Activated CD4-positive, alpha-beta T cell treated with anti-CD3 and anti-CD28 coated beads, Interleukin-2, amount 50 U/mL, for 48 hours (primary cell): ENCODE data around the gene DUOX1.

Experiments used
- DNase-seq, 2 experiments: peaks; one replicate each; pipeline ENCODE4 v3.0.0-alpha.2; 2020

DUOX1 gene

DNA sequence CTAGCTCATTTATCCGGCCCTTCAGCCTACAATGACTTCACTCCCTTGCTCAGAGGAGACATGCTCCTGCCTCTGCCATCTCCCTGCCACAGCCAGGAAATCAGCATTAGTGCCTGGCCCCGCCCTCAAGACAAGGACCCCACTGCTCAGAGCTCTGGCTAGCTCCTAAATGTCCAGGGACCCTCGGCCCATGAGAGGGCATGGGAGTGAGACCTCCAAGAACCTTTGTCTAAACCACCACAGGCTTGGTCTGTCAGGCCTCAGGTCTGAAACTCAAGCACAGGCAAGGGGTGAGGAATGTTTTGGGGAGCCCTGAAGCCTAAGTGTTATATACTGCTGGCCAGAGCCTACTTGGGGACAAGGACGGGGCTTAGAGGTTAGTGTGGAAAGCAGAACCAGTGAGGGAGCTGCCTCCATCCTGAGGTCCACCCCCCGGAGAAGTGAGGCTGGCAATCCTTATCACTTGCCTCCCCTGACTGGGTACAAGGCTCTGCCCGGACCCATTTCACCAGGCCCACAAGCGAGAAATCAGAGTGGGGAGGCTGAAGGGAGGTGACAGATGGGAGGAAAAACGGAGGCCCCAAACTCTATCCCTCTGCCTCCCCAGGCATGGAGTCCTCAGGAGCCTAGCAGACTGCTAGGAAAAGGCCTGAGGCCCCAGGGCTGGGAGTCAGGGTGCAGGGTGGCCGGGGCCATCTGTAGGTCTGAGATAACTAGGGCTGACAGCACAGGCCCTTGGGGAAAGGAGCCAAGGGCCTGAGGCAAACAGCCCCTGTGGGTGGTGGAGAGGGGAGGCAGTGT lies 39.2 kb downstream of the DUOX1 start:
- no peak for DNase-seq

DNA sequence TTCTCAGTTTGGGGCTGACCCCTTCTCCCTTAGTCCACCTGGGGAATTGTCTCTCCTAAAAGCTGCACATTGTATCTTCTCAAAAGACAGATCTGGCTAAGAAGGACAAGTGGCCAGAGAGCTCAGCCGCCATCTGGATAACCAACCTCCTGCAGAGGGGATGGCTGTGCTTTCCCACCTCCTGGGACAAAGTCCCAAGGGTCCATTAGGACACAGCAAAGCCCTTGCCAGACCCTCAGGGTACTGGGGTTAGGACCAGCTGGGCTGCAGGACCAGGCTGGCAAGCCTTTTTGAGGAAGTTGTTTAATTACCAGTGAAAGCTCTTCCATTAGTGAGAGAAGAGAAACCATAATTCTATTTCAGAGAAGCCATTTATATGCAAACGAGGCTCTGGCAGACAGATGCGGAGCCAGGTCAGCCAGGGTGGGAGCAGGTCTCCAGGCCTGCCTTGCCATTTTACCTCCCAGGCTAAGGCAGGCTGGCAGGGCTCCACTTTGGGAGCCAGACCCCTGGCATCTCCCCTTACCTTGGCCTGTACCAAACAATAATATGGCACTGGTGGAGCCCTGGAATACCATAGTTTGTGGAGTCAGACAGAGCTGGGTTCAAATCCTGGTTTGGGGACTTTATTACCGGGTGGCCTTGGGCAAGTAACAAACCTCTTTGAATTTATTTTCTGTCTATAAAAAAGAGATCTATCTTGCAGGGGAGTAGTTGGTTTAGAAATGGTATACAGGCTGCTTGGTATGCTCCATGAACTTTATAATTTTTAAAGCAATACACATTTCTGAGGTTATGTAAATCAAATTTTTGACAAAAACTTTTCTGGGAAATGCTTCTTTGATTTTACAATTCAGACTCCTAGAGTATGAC lies 40.0 kb downstream of the DUOX1 start:
- DNase-seq, result no peak

DNA sequence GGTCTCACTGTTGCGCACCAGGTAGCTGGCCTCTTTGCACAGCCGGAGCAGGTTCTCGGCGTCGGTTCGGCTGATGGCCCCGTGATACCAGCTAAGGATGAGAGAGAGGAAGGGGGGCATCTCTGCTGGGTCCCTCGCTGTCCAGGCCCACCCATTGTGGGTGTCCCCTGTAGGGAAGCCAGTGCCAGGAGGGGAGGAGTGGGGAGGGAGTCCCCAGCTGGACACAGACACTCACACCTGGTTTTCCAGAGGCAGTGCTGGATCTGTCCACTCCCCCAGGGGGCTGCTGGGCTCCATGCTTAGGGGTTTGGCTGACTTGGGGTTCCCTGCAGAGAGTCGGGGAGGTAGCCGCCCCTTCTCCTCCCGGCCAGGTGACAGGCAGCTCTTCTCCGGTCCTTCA lies 42.1 kb downstream of the DUOX1 start:
- DNase-seq, result no peak

DNA sequence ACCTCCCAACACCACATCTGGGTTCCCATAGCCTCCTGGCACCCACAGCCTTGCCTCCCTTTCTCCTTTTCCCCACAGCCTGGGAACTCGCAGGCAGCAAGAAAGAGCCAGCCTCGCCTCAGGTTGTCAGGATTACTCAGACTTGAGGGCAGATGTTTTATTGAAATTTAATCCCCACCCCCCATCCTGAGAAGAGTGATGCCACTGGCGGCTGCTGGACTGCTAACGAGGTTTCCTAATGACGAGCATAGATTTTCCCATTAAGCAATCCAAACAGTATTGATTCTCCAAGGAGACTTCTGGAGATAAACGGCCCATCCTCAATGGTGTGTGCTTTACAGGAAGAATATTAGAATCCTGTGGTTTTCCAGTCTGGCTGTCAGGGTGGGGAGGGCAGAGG lies 44.3 kb downstream of the DUOX1 start:
- DNase-seq, result no peak

DNA sequence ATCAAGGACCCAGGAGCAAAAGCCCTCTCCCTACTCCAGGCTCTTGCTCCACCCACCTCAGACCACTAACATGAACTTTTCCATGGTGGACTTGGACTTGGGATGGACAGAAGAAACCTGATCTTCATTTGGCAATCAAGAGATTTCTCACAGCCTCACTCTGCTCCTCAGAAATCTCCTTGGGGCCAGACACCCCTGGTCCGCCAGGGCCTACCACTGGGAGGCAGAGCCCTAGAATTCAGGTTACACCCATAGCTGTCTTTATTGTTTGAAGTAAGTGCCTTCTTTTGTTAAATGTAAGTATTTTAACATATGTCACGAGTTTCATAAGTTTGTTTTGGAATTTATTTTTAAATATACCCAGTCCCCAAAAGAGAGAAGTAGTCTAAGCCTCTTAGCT lies 44.8 kb downstream of the DUOX1 start:
- no peak for DNase-seq

DNA sequence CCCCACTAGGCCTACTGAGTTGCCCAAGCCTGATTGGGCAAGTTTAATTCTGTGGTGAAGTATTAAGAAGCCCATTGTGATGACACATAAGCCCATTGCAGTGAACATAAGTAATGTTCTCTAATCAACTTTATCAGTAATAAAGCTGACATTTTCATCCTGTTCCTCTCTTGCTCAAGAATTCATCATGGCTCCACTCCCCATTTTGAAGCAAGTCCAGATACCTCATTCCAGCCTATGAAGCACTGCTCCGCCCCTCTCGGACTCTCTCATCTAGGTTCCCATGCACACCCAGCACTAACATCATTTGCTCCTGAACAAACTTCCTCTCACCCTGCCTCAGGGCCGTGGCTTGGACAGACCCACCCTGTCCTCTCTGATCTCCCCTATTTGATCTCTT lies 47.5 kb downstream of the DUOX1 start:
- no peak for DNase-seq

DNA sequence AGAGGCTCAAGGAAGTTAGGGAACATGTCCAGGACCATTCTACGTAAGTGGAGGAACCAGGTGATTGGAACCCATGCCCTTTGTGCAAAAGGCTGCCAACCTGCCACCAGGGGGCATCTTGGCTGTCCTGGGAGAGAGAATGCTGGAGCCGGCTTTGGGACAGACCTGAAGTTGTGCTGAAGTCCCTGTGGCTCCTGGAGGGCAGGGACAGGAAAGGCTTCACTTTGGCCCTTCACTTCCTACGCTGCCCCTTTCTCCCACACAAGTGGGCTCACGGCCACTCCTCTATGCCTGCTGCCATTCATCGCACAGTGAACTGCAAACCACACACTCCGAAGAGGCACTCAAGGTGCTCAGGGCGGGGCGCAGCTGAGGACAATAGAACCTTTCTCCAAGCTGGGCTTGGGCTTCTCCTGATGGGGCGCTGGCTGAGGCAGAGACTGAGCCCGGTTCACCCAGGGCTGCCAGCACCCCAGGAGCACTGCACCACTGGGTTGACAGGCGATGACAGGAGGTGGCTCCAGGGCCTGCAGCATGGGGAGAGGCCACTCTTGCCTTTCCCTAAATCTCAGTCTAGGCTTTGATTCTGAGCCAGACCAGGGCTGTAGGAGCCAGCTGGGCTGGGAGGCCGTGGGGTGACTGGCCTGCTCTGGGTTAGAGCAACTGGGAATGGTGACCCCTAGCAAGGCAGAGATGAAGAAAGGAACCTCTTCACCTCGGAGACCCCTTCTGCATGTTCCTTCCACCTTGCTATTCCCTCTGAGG lies 49.6 kb downstream of the DUOX1 start:
- peak; percentile 55 to 59 for DNase-seq

DNA sequence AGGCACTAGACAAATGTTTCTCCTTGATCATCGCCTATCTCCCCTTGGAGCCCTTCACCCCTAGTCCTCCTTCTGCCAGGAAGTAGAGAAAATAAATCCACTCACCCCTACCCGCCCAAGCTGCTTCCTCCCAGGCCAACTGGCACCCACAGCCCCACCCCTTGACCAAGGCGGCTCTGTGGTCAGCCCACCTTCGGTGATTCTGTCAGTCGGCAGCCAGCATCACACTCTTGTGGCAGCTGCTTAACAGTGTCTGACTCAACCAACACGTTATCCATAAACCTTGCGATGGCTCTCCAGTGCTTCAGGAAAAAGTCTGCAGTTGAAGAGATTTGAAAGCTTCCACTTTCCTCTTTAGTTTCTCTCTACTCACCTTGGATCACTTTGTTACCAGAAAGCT lies 50.4 kb downstream of the DUOX1 start:
- no peak for DNase-seq

DNA sequence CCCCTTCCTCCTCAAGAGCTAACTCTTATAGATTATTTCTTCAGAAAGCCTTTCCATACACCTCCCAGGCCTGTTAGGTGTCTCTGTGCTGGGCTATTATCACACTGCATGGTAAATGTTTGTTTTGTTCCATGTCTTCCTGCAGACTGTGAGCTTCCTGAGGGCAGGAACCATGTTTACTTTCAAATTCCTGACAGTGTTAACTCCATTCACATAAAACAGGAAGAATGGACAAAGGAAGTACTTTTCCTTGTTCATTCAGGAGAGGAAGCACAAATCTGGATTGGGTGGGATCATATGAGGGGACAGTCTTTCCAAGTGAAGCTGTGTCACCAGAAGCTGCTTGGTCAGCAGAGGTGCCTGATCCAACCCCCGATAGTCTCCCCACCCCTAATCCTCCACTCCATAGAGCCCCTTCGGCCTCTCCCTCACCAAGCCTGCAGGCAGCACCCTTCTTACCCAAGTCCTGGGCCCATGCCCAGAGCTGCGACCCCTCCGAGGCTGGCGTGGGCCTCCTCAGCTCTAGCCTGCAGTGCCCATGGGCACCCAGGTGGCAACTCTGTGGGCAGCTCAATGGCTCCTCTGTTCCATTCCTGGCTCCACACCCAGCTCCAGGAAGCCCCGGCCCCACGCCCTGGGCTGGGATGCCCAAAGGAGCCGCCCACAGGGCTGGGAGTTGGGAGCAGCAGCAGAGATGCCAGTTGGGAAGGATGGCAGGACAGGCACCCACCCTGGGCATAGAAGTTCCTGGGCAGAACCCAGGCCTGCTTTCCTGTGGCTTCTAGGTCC lies 51.0 kb downstream of the DUOX1 start:
- no peak for DNase-seq

DNA sequence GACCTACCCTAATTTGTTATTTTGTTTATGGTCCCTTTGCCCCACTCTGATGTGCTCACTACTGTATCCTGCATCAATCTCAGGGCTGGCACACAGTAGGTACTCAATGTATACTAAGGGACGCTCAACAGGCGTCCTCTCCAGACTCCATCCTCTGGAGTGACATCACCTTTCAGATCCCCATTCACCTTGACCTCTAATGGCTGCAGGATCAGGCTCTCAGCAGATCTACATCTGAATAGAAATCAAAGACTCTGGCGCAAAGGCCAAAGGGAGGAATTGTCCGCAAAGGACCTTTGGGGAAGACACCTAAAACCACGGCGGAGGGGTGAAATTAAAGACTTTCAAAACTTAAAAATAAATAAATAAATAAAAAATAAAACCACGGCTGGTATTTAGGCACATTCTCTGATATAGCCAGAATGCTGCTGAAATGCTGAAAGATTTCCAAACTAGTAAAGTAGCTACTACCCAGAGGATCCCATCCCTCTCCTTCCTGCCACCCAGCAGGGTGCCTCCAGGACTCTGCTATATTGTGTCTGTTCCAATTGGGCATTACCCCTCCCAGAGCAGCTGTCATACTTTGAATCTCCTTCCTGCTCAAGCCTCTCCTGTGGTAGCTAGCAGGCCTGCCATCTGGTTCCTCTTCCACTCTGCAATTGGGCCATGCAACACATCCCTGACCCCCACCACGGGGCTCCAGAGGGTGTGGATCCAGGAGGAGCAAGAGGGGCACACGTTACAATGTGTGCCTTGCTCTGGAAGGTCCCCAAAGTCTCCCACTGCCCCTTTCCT lies 51.9 kb downstream of the DUOX1 start:
- no peak for DNase-seq

DNA sequence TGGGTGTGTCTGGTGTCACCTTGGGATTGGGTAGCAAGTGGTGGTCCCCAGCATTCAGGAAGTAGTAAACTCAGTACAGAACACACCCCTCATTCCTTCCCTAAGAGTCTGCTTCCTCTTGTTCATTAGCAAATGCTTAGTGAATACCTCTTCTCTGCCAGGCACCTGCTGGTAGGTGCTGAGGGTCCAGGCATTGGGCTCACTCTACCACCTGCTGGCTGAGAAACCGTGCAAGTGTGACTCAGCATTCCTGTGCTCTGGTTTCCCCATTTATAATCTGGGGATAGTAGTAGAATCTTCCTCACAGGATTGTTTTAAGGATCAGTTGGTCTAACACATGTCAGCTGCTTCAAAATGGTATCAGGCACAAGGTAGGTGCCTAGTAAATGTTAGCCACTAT lies 53.2 kb downstream of the DUOX1 start:
- no peak for DNase-seq

DNA sequence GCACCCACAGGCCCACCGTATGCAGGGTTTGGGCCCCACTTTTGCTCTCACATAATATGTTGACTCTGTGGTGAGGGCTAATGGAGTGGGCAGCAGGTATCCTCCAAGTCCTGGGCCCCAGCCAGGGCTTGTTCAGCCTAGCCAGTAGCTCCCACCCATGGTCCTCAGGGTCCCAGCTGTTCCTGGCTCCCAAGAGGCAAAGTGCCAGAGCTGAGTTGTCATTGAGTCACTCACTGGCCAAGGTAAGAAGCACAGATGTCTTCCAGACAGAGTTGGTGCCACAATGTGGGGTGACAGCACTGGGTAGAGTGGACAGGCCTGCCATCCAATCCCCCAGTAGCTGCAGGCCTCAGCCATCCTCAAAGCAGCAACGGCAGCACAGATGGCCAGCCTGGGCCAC lies 53.7 kb downstream of the DUOX1 start:
- DNase-seq, result no peak

DNA sequence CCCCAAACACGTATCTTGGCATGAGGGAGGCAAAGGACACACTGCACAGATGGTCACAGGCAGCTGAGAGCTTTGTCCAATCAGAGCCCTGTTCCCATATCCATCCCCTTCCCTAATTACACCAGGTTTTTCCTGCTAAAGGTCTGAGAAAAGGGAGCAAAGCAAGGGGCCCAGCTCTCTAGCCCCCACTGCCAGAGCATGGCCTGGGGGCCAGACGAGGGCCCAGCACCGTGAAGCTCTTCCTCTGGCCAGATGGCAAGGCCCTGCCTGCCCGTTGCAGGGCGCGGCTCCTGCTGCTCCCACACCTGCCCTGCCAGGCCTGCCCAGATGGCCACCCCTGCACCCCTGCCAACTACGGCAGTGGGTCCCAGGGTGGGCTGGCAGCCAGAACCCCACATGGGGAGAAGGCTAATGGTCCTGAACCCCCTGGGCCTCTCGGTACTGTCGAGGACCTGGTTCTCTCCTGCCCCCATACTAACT lies 54.8 kb downstream of the DUOX1 start:
- DNase-seq, result no peak

DNA sequence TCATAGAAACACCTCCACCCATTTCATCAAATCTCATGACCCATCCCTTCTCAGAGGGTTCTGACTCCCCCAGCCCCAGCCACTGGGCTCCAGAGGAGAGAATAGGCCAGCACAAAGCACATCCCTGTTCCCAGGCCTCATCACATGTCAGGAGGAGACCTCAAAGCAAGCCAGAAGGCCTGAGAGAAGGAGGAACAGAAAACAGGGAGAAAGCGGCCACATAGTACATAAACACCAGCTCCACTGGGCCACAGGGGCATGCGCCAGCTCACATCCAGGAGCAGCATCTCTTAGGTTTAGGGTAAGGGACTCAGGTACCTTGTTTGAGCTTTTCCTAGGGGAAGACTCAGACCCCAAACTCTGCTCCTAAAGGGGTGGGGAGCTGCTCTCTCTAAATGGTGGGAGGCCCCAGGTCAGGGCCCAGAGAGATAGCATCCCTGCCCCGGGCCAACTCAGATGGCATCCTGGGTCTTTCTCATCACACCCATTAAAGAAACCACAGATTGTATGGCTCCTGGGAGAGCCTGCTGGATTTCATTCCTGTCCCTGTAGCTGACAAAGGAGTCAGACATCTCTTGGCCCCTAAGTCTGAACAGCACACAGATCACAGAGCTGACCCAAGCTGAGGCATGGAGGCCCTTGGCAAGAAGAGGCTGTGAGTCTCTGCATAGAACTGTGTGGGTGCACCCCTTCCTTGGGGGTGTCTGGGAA lies 55.4 kb downstream of the DUOX1 start:
- no peak for DNase-seq

DNA sequence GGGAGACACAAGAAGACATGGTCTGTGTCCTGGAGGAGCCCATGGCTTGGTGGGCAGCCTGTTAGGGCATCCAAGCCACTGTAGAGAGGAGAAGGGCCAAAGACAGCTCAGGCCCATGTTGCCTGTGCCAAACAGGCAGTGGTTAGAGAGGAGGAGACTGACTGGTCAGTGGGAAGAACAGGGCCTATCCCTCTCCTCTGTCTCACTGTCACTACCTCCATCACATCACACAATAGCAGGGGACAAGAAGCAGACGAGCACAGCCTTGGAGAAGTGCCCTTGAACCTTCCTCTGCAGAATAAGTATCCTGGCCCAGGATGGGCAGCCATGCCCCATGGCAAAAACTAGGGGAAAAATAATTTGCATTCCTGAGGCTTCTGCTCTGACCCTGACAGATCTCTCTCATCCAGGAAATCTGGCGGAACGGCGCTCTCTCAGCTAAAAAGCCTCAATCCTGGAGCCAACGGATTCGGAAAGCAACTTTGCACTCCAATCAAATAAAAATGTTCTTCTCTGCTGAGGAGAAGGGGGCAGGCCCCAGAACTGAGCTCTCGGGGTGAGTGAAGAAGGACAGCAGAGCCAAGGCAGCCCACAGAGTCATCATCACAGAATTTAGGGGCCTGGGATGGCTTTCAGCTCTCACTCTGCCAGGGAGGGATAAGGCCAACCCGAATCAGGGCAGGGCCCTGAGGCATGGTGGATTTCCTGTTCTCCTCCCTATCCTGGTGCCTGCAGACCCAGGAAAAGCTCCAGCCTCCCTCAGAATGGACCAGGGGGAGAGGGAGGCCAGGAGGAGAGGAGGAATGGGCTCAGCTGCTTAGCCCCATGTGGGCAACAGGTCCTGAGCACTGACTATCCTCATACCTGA lies 56.3 kb downstream of the DUOX1 start:
- DNase-seq, result no peak

DNA sequence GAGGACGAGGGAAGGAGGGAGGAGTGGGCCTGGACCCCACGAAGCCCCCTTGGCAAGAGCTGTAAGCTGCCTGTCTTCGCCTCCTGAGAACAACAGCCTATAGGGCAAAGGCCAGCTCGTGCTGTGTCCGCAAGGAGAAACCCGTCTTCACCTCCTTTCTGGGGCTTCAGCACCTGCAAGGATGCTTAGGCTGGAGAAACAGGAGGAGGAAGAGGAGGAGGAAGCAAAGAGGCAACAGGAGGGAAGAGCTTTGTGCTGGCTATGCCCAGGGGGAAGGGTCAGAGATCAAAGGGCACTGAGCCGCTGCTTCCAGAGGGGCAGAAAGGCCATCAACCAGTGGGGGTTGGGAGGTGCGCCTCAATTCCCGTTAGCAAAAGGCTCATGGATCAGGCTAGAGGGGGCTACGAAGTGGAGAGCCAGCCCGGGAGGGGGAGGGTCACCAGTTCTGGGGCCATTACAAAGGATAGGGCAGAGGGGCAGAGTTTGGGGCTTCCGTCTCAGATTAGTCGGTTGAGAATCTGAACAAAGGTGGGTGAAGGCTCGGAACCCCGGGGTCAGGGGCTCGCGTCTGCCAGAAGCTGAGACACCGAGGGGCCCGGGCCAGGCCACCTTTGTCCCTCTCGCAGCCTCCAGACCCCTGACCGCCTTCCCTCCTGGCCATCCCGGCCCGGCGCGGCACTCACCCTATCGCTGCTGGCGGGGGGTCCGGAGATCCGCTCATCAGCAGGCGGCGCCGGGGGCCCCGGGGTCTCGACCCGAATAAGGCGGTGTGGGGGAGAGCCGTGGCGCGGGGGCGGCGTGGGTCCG lies 57.2 kb downstream of the DUOX1 start:
- no peak for DNase-seq

DNA sequence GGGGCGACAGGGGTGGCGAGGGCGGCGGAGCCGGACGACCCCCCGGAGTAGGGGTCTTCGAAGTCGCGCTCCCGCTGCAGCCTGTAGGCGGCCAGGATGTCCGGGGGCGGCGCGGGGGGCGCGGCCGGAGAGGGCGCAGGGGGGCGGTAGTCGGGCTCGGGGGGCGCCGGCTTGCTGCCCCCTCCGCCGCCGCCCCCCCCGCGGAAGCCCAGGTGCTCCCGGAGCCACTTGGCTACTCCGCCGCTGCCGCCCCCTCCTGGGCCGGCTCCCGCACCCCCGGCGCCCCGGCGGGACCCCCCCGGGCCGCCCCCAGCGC lies 57.7 kb downstream of the DUOX1 start:
- DNase-seq, result no peak

DNA sequence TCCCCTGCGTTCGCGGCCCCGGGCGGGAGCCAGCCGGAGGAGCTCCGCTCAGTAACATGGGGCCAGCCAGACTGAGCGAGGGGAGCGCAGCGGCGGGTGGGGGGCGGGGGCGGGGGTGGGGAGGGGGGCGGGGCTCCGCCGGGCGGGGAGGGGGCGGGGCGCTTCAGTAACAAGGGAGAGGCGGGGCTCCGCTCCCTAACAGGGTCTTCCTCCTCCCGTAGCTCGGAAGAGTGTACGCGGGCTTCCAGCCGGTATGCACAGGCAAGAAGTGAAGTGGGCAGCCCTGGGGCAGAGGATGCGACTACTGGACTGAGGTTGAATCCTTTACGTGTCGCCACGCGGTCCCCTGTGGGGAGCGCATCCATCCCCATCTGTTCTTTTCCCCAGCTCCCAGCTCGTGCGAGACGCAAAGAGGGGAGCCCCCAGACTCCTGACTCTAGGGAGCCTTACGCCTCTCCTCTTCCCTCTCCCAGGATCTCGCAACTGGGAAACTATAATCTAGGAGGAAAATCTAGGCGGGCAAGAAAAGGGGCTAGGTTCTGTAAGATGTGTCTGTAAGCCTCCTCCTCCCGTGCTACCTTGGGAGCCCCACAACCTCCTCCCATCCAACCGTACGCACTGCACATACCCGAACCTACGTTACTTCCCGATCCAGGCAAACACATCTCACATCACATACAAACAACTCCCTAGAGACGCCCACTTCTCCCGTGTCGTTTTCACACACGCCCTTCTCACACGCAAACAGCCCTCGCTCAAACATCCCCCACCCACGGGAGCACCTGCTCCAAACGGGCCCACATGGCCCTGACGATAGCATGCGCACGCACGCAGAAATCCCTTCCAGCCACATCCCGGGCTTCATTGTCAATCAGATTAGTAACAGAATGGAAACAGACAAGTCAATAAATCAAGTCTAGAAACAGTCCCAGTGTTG lies 58.4 kb downstream of the DUOX1 start, which contains the start of gene SHF:
Gene SHF (minus strand): TSS at position 73 of the 937 bp plus-strand sequence. CDS start 15 bp downstream, at position 58.
- peak; percentile 78 to 84 for DNase-seq
